Gastroesophageal sphincter (tissue), 3 donors: ENCODE measurements around the gene DYSF.

ENCODE experiments used
- CTCF ChIP-seq, 4 experiments: fragments of 200-600 bp in 2 of 4; fragments of 450-650 bp in 2 of 4; sonication (generic) in 1 of 4; IDR thresholded peaks; one replicate each; pipeline ENCODE4 v1.5.1; 2017 to 2019; ENCODE audit warnings: antibody characterized with exemption in 4 of 4, mild to moderate bottlenecking in 2 of 4, moderate library complexity in 2 of 4
- POLR2AphosphoS5 ChIP-seq: sonication (generic); formaldehyde crosslinking; IDR thresholded peaks from one replicate; pipeline ENCODE4 v1.6.1; 2017; ENCODE audit warnings: antibody characterized with exemption

GRCh38 chr2:71696381-71696780, 243.0 kb downstream of the DYSF start:
- TF ChIP-seq POLR2AphosphoS5 (no peak), CTCF (IDR thresholded peaks at IDR 0.05) (no peak)
